HL-60/S4 treated with phorbol 12-myristate 13-acetate at 8.2 ng/mL for 4 days and 3 days (cell line): ENCODE results near the gene FXYD7.

ENCODE experiments used
- in situ Hi-C: fragments of 300-500 bp; cut with MboI; formaldehyde crosslinking; loops from 2 replicates; pipeline ENCODE4 v1.15.0; 2022; ENCODE audit warnings: low sequenced_read_pairs

The FXYD7 gene

GRCh38 chr19:35109395-35110112, 33.5 kb upstream of the FXYD7 start:
- in situ Hi-C loops: no loop called here

GRCh38 chr19:35110974-35111373, 32.1 kb upstream of the FXYD7 start:
- in situ Hi-C loops: no loop called here

- in situ Hi-C loops: no loop called here
Measured at GRCh38 chr19:35112995-35113688, 29.9 kb upstream of the FXYD7 start.

- in situ Hi-C loops: no loop called here
Measured at GRCh38 chr19:35114353-35115176, 28.5 kb upstream of the FXYD7 start.

- in situ Hi-C loops: no loop called here
Measured at GRCh38 chr19:35115177-35115951, 27.7 kb upstream of the FXYD7 start, which contains the start of gene FXYD3. FXYD3 (plus strand) TSS chr19:35115823; CDS start chr19:35119377, 3,554 bp downstream.

- in situ Hi-C loops: no loop called here
Measured at GRCh38 chr19:35116072-35116801, 26.8 kb upstream of the FXYD7 start.

GRCh38 chr19:35117116-35117515, 25.9 kb upstream of the FXYD7 start:
- in situ Hi-C loops: no loop called here

- in situ Hi-C loops: no loop called here
Measured at GRCh38 chr19:35117799-35118198, 25.3 kb upstream of the FXYD7 start.

GRCh38 chr19:35118268-35119020, 24.6 kb upstream of the FXYD7 start:
- in situ Hi-C loops: no loop called here

- in situ Hi-C loops: no loop called here
Measured at GRCh38 chr19:35119091-35119490, 24.0 kb upstream of the FXYD7 start.

GRCh38 chr19:35119578-35120155, 23.4 kb upstream of the FXYD7 start:
- in situ Hi-C loops: no loop called here

GRCh38 chr19:35120492-35120891, 22.6 kb upstream of the FXYD7 start:
- in situ Hi-C loops: no loop called here

GRCh38 chr19:35120898-35121297, 22.2 kb upstream of the FXYD7 start:
- in situ Hi-C loops: no loop called here

GRCh38 chr19:35122687-35123551, 20.1 kb upstream of the FXYD7 start:
- in situ Hi-C loops: no loop called here

- in situ Hi-C loops: no loop called here
Measured at GRCh38 chr19:35123573-35123972, 19.5 kb upstream of the FXYD7 start.

- in situ Hi-C loops: no loop called here
Measured at GRCh38 chr19:35124098-35125060, 18.7 kb upstream of the FXYD7 start.

- in situ Hi-C loops: no loop called here
Measured at GRCh38 chr19:35125270-35125717, 17.8 kb upstream of the FXYD7 start.
